SU-DHL-6 (cell line): ENCODE results near the gene TTYH1.

ENCODE experiments used
- H2AFZ ChIP-seq: fragments of 200-600 bp; sonication (generic); 2 replicates; pipeline ENCODE4 v1.6.1; 2014; ENCODE audit warnings: low read depth, mild to moderate bottlenecking, moderate library complexity, mixed read lengths, antibody characterized with exemption, low read length; ENCODE audit not compliant: severe bottlenecking
- H3F3A ChIP-seq: fragments of 200-600 bp; shearing (Covaris generic); 2 replicates; pipeline ENCODE4 v1.6.0; 2016; ENCODE audit warnings: antibody characterized with exemption, mild to moderate bottlenecking; ENCODE audit not compliant: insufficient read depth
- H3K27ac ChIP-seq: fragments of 200-600 bp; sonication (generic); 2 replicates; pipeline ENCODE4 v1.5.1; 2016; ENCODE audit warnings: low read depth, mild to moderate bottlenecking, low read length, moderate library complexity, mixed read lengths
- H3K27me3 ChIP-seq: fragments of 200-600 bp; sonication (generic), shearing (Covaris generic); 2 replicates; pipeline ENCODE4 v1.6.0; 2014; ENCODE audit warnings: mild to moderate bottlenecking, low read length
- H3K36me3 ChIP-seq: fragments of 200-600 bp; sonication (generic); 2 replicates; pipeline ENCODE4 v1.6.1; 2014; ENCODE audit warnings: mild to moderate bottlenecking, low read length, mixed read lengths
- H3K4me2 ChIP-seq: fragments of 300-600, 200-600 bp; shearing (Covaris generic), sonication (generic); 2 replicates; pipeline ENCODE4 v1.6.0; 2014; ENCODE audit warnings: low read length, low read depth, mild to moderate bottlenecking; ENCODE audit not compliant: poor library complexity, severe bottlenecking
- H3K4me3 ChIP-seq: fragments of 200-600 bp; sonication (generic); 2 replicates; pipeline ENCODE4 v1.5.1; 2014; ENCODE audit warnings: antibody characterized with exemption, low read length, mild to moderate bottlenecking, mixed read lengths; ENCODE audit not compliant: insufficient read depth, poor library complexity, severe bottlenecking
- H3K79me2 ChIP-seq: fragments of 200-600 bp; sonication (generic); 2 replicates; pipeline ENCODE4 v1.6.1; 2014; ENCODE audit warnings: mild to moderate bottlenecking, low read length, moderate library complexity; ENCODE audit not compliant: insufficient read depth
- H3K9ac ChIP-seq: fragments of 200-600 bp; sonication (generic); 2 replicates; pipeline ENCODE4 v1.7.0; 2014; ENCODE audit warnings: mild to moderate bottlenecking, low read length
- H3K9me2 ChIP-seq: fragments of 200-600 bp; sonication (generic); replicated peaks from 2 replicates; pipeline ENCODE4 v1.6.1; 2014; ENCODE audit warnings: low read length; ENCODE audit not compliant: insufficient read depth
- H3K9me3 ChIP-seq: fragments of 200-600 bp; sonication (generic); 2 replicates; pipeline ENCODE4 v1.6.1; 2014; ENCODE audit warnings: low read length, mixed read lengths; ENCODE audit not compliant: insufficient read depth
- H4K20me1 ChIP-seq: fragments of 200-600 bp; sonication (generic); 2 replicates; pipeline ENCODE4 v1.6.1; 2014; ENCODE audit warnings: low read depth, mild to moderate bottlenecking, antibody characterized with exemption, low read length, moderate library complexity, mixed read lengths
- CTCF ChIP-seq: fragments of 200-600 bp; sonication (generic); IDR thresholded peaks from one replicate; pipeline ENCODE4 v1.5.1; 2017; ENCODE audit warnings: antibody characterized with exemption, mild to moderate bottlenecking, low read length, moderate library complexity; ENCODE audit not compliant: insufficient read depth, poor library complexity, severe bottlenecking
- EZH2phosphoT487 ChIP-seq: fragments of 200-600 bp; sonication (generic), shearing (Covaris generic); conservative IDR thresholded peaks from 2 replicates; pipeline ENCODE4 v1.6.1; 2018; ENCODE audit warnings: mild to moderate bottlenecking, antibody characterized with exemption, low read length, moderate library complexity, mixed read lengths

The TTYH1 gene

GRCh38 chr19:54393381-54393780 is 21.9 kb upstream of the TTYH1 start:
- no peaks in the 10 kb centered on the region for H3K9me2 ChIP-seq
- no peak overlapping the region for H3K27ac ChIP-seq
- no peaks in the 10 kb centered on the region for H3K36me3 ChIP-seq
- no peaks in the 10 kb centered on the region for H3K79me2 ChIP-seq
- H3K4me2 ChIP-seq: no peak overlapping the region
- no peaks in the 10 kb centered on the region for H3F3A ChIP-seq
- H3K9ac ChIP-seq: no peak overlapping the region
- H3K27me3 ChIP-seq: no peaks in the 10 kb centered on the region
- H3K4me3 ChIP-seq: no peak overlapping the region
- no peak for TF ChIP-seq CTCF
- no peak for TF ChIP-seq EZH2phosphoT487
- no peaks in the 10 kb centered on the region for H4K20me1 ChIP-seq
- H3K9me3 ChIP-seq: no peaks in the 10 kb centered on the region
- no peak overlapping the region for H2AFZ ChIP-seq

GRCh38 chr19:54395685-54396084 is 19.6 kb upstream of the TTYH1 start:
- no peak overlapping the region for H3K4me2 ChIP-seq
- no peak overlapping the region for H3K4me3 ChIP-seq
- no peaks in the 10 kb centered on the region for H3K9me3 ChIP-seq
- no peaks in the 10 kb centered on the region for H3K27me3 ChIP-seq
- no peaks in the 10 kb centered on the region for H3K9me2 ChIP-seq
- H3K79me2 ChIP-seq: no peaks in the 10 kb centered on the region
- TF ChIP-seq EZH2phosphoT487: no peak
- no peak for TF ChIP-seq CTCF
- H3K27ac ChIP-seq: no peak overlapping the region
- no peak overlapping the region for H2AFZ ChIP-seq
- H3F3A ChIP-seq: no peaks in the 10 kb centered on the region
- H4K20me1 ChIP-seq: no peaks in the 10 kb centered on the region
- H3K36me3 ChIP-seq: no peaks in the 10 kb centered on the region
- no peak overlapping the region for H3K9ac ChIP-seq

GRCh38 chr19:54399189-54399588 is 16.1 kb upstream of the TTYH1 start:
- Histone ChIP-seq H3K4me2 (no peak overlapping the region), H3K4me3 (no peak overlapping the region), H3K9me3 (no peaks in the 10 kb centered on the region), H3K79me2 (no peaks in the 10 kb centered on the region), H3K9me2 (no peaks in the 10 kb centered on the region), H2AFZ (no peak overlapping the region), H3K9ac (no peak overlapping the region), H3F3A (no peaks in the 10 kb centered on the region), H3K27ac (no peak overlapping the region), H3K27me3 (no peaks in the 10 kb centered on the region), H4K20me1 (no peaks in the 10 kb centered on the region), H3K36me3 (no peaks in the 10 kb centered on the region)
- no peak for TF ChIP-seq EZH2phosphoT487
- no peak for TF ChIP-seq CTCF
